Measurements from ENCODE around the gene IMPDH2.

Gene IMPDH2

DNA sequence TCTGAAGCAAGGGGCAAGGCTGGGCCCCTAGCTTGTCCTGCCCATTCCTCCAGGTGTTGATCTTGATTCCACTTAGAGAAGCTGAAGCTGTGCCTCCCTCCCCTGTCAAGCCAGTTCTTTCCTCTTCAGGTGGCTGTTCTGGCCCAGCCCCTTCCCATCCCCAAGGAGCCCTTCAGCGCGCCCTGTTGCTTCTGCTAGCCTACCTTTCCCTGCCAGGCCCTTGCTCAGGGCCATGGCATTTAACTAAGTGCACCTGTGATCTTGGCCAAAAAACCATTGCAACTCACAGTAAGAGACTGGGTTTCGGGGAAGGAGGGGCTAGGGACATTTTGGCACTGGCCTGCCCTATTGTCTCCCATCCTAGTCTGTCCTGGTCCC is 23.9 kb downstream of the IMPDH2 start:
- DNase-seq: no peak

DNA sequence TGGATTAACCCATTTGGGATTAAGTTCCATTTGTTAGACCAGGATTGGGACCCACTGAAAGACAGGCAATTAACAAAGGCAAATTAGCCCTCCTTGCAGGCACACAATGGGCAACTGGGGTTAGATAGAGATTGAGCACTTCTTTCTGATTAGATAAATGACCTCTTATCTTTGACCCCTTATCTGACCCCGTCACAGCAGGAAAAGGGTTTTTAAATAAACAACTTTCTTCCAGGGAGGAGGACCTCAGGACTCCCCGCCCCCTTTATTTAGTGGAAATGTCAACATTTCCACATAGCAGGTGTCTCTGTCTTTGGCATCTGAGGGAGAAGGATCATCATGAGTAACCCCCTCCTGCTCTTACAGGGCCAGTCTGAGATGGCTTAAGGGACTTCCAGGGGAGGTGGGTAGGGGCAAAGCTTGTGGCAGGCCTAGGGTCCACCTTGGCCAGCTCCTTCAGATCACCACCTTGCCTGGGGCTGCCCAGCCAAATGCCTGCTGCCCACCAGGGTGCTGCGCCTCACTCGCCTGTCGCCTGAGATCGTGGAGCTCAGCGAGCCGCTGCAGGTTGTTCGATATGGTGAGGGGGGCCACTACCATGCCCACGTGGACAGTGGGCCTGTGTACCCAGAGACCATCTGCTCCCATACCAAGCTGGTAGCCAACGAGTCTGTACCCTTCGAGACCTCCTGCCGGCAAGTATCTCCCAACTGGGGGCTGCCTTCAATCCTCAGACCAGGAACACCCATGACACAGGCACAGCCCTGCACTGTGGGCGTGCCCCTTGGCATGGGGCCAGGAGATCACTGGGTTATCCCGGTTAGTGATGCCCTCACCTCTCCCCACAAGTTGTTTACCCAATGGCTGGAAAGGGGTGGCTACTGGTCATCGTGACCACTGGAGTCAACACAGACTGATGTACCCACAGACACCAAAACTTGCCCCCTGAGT is 24.6 kb downstream of the IMPDH2 start:
- DNase-seq: peak; percentile 37

DNA sequence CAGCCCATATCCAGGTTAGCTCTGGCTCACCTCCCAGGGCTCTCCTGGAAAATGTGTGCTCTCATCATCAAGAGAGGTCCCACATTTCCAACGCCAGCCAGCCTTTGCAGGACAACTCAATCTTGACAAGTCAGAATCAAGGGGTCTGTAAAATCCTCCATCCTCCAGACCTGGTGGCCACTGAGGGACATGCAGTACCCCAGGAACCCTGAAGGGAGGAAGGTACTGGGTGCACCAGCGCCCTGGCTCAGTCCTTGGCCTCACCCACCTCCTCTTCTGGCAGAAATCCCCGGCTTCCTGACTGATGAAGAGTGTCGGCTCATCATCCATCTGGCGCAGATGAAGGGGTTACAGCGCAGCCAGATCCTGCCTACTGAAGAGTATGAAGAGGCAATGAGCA is 28.0 kb downstream of the IMPDH2 start:
- DNase-seq: no peak

DNA sequence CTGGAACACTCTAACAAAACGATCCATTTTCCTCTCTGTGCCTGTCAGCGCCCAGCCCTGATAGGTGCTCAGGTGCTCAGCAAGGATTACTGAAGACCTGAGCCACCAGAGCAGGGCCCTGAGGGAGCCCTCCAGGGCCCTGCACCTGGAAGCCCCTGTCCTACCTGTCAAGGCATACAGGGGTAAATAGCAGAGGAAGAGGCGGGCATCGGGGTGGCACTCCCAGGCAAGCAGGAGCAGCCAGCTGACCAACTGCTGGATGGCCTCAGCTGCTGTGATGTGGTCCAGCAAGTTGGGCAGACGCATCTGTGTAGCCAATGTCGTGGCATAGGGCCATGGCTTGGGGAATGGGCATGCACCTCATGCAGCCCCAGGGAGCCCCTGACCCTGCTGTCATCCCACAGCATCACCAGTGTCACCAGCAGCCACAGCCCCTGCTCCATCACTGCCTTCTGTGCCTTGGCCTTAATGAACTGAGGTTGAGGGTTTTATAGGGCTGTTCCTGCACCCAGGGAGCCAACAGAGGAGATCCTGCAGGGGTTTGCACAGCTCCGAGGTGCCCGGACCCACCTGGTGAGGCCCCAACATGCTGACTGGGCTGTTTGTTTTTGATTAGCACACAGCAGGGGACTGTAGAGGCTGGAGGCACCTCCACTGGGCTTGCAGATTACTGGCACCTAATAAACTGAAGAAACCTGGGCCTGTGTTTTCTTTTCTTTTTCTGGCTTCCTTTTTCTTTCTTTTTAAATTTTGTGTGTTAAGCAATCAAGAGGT is 29.9 kb downstream of the IMPDH2 start:
- DNase-seq: no peak

GRCh38 chr3:48997714-48998637 is 31.2 kb downstream of the IMPDH2 start:
- no peak for DNase-seq

- no peak for DNase-seq
Observed at GRCh38 chr3:48997102-48997635, 32.0 kb downstream of the IMPDH2 start.

DNA sequence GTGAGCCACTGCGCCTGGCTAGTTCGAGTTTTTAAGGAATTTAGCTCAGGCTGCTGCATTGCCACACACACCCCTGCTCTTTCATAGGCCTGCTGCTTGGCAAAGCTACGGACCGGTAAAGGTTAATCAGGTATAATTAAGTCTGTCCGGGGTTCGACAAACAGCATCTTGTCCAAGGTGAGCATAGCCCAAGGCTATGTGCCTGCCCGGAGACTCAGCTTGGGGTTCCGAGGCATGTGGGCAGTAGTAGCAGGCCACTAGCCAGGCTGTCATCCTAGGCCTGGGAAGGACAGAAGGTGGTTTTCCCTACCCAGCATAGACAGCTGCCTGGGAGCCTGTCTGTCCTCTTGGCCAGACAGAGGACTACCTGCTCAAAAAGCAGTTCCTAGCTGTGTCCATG is 32.6 kb downstream of the IMPDH2 start:
- no peak for DNase-seq

DNA sequence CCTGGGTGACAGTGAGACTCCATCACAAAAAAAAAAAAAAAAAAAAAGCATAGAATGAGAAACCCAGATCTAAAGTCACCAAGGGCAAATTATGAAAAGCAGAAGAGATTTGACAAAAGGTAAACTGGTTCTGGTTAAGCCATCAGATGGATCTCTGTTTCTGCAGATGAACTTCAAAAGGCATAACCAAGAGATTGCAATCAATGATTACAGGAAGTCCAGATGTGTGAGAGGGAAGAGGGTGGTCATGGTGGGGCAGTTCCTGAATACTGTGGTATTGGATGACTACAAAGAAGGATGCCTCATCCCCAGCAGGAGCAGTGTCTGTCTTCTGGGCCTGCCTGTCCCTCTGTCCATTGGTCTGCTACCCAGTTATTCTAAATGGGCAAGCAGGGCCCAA is 35.4 kb downstream of the IMPDH2 start:
- DNase-seq: no peak

- no peak for DNase-seq
Observed at GRCh38 chr3:48991851-48992545, 37.2 kb downstream of the IMPDH2 start.

GRCh38 chr3:48990636-48991469 is 38.3 kb downstream of the IMPDH2 start:
- peak; percentile 37 for DNase-seq

GRCh38 chr3:48989796-48990635 is 39.2 kb downstream of the IMPDH2 start, which contains the start of gene P4HTM:
Gene P4HTM, plus strand, starts transcription at chr3:48990241. Its CDS starts 16 bp downstream, at chr3:48990257.
- DNase-seq: peak; percentile 86

DNA sequence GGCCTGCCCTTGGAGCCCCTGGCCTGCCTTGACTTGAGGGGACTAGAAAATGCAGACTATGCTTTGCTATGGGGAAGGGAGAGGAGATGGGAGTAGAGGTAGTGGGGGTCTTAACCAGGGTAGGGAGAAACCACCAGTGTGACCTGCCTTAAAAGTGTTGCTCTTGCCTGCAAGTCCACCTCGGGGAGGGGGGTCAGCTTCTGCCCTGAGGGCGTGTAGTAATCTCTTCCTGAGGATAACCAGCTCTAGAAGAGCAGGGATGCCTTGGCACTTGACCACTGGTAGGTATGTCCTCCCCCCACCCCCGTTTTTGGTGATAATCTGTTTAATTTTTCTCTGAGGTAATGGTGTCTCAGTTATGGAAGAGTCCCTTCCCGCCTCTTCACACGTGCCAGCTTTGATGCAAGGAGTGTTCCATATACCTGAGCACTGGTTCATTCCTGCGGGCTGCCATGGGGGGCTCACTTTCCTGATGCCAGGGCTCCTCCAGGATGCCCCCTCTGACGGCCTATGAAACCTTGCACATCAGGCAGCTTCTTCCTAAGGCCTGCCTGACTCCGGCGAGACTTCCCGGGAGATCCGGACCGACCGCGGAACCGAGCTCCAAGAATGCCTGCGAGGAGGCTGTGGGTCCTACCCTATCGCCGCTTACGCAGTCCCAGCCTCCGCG is 39.9 kb downstream of the IMPDH2 start:
- no peak for DNase-seq

DNA sequence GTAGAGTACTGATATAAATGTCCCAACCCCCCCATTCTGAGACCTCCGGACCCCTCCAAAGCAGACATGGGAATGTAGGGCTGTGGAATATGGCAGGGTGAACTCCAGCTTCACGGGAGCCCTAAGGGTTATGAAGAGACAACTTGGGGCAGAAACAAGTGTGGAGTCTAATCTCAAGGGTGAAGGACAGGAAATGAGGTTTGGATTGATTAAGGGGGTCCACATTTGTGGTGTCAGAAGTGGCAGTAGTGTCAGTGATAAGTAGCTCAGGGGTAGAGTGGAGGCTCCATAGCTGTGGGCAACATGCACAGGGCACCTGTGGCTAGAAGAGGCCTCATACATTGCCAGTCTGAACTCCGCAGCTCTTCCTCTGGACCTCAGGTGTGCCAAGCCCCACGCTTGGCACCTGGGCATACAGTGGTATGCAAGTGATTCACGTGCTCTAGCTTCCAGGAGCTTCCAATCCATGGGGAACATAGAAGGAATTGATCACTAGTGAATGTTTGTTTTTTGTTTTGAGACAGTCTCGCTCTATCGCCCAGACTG is 43.3 kb downstream of the IMPDH2 start:
- no peak for DNase-seq

GRCh38 chr3:48984663-48985062 is 44.5 kb downstream of the IMPDH2 start:
- no peak for DNase-seq

- DNase-seq: no peak
Observed at GRCh38 chr3:48983096-48983495, 46.1 kb downstream of the IMPDH2 start.

GRCh38 chr3:48982686-48983085 is 46.5 kb downstream of the IMPDH2 start:
- no peak for DNase-seq

DNA sequence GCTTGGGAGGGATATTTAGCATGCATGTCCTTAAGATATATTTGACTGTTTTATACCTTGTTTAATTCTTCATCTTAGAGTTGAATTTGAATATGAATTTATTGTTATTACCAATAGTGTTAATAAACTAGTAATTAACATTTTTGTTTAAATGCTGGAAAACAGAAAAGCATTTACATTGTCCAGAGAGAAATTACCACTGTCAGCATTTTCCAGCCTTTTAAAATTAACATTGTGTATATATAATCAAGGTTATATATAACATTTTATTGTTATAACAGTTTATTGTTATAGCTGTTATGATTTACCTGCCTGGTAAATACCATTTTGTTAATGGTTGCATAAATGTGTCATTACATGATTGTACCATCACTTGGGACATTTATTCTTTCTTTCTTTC is 47.2 kb downstream of the IMPDH2 start:
- DNase-seq: no peak

DNA sequence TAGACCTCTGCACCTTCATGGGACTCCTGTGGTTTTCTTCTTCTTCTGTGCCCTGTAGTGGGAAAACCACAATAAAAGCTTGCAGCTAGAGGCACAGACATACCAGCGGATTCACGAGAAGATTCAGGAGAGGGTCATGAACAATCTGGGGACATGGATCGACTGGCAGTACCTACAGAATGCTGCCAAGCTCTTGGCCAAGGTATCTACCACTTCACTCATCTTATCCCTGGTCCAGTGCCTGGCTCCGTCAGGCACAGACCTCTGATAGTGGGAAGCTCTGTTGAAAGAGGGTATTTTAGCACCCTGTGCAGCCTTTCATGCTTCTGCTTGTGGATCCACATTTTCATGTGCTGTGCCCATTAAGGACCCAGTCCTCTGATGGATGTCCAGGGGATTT is 48.9 kb downstream of the IMPDH2 start:
- no peak for DNase-seq

DNA sequence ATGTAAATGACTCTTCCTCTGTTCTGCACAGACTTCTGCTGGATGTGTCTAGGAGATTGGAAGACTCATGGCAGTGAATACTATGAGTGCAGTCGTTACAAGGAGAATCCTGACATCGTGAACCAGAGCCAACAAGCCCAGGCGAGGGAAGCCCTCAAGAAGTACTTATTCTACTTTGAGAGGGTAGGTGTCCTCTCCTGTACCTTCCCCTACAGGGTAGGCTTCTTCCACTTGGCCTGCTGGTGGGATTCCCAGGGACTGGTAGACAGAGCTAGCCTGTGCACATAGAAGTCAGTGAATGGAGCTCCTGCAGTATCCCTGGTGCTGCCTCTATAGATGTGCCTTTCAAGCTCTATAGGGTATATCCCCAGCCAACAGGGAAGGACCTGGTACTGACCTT is 49.7 kb downstream of the IMPDH2 start:
- DNase-seq: no peak
